GM12891 (cell line): ENCODE results near the gene ZBTB20.

Experiments used
- POLR2A ChIP-seq: IDR thresholded peaks from 2 replicates; pipeline ENCODE4 v1.6.1; 2011; ENCODE audit warnings: low read depth, low read length, control low read depth
- POLR2AphosphoS5 ChIP-seq: IDR thresholded peaks from 2 replicates; pipeline ENCODE4 v1.6.1; 2011; ENCODE audit warnings: low read depth, low read length, control low read depth
- POU2F2 ChIP-seq: IDR thresholded peaks from 2 replicates; pipeline ENCODE4 v1.6.1; 2011; ENCODE audit warnings: low read depth, mild to moderate bottlenecking, control low read depth, low read length, moderate library complexity
- SPI1 ChIP-seq: IDR thresholded peaks from 2 replicates; pipeline ENCODE4 v1.6.1; 2011; ENCODE audit warnings: low read depth, low read length, control low read depth
- TAF1 ChIP-seq: IDR thresholded peaks from 2 replicates; pipeline ENCODE4 v1.6.1; 2011; ENCODE audit warnings: low read depth, low read length, control low read depth

GRCh38 chr3:114712728-114713492 is 434.2 kb downstream of the ZBTB20 start:
- no peak for TF ChIP-seq POLR2A
- TF ChIP-seq TAF1 = no peak
- no peak for TF ChIP-seq POLR2AphosphoS5
- no peak for TF ChIP-seq SPI1
- no peak for TF ChIP-seq POU2F2
